ENCODE data around the gene SUMF1.

Gene SUMF1

DNA sequence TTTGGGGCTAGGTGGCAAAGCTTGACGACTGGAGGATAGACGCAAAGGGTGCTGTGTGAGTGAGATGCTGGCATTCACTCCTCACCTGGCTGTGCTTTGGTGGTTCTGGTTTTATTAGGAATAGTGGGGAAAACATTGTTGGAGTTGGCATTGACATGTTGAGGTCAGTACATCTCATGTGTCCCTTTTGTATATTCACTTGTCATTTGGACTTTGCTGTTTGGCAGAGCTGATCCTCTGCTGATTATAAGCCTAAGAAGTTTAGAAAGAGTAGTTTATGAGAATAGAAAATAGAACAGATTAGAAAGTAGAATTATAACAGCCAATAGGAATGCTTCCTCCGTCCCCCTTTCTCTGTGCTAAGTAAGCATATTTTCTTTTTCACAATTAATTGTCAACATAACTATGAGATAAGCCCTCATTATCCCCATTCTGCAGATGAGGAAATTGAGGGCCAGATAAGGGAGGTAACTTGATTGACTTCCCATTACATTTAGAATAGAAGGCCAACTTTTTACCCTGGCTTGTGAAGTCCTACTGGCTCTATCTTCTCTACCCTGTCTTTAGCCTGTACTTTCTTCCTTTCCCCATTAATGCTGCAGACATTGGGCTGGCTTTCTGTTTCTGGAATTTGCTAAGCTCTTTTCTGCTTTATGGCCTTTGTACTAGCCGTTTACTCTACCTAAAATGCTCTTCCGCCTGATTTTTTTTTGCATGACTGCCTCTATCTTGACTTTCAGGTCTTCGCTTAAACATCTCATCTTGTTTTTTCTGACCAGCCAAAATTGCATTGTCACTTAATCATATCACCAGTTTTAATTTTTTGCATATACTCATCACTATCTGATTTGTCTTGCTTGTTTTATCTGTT is 38.9 kb upstream of the SUMF1 start:
- H2BK12ac ChIP-seq (ENCODE audit: low read length) = no peak overlapping the region
- peaks cover 0 to 1% of the 10 kb centered on the region in 2 donors for H3K9me3 ChIP-seq (replicated peaks in 1 of 2; ENCODE audit: control insufficient read depth in 2 of 2, insufficient read depth in 1 of 2, low read depth in 1 of 2, low read length in 2 of 2)
- H2BK5ac ChIP-seq (ENCODE audit: low read length) = no peak overlapping the region
- no peak overlapping the region for H4K8ac ChIP-seq (ENCODE audit: low read depth, low read length)
- whole genome bisulfite sequencing, 2 donors (ENCODE audit: extremely low coverage in 2 of 2, insufficient read length in 2 of 2, insufficient replicate concordance in 1 of 2) = no CpG with 5 or more reads among the region's 6 CpGs
- no peak overlapping the region for H2AFZ ChIP-seq (ENCODE audit: low read length)
- H3K27ac ChIP-seq (replicated peaks; ENCODE audit: low read length) = no peak overlapping the region
- H3K4me2 ChIP-seq (ENCODE audit: insufficient read depth, low read length, poor library complexity, severe bottlenecking) = no peak overlapping the region
- peaks cover 0 to 8% of the 10 kb centered on the region in 2 donors for H3K4me1 ChIP-seq (ENCODE audit: control insufficient read depth in 2 of 2, insufficient read depth in 1 of 2, low read depth in 1 of 2, low read length in 2 of 2)
- H4K91ac ChIP-seq (ENCODE audit: low read depth, low read length, poor library complexity) = no peak overlapping the region
- DNase-seq (ENCODE audit: low spot score) = no peak
- H2BK15ac ChIP-seq (ENCODE audit: low read length) = no peak overlapping the region
- no peak overlapping the region for H2AK5ac ChIP-seq (ENCODE audit: low read depth, low read length)
- no peaks in the 10 kb centered on the region for H3K36me3 ChIP-seq (replicated peaks in 1 of 2; ENCODE audit: control insufficient read depth in 2 of 2, insufficient read depth in 2 of 2, low read length in 2 of 2)
- H3K9ac ChIP-seq (ENCODE audit: low read depth, low read length, poor library complexity) = no peak overlapping the region
- H3K23ac ChIP-seq (ENCODE audit: low read depth, low read length, poor library complexity) = no peak overlapping the region
- H3K27me3 ChIP-seq (ENCODE audit: control insufficient read depth in 3 of 3, insufficient read depth in 3 of 3, low read depth in 1 of 3, low read length in 3 of 3) = no peaks in the 10 kb centered on the region
- H2BK120ac ChIP-seq (ENCODE audit: low read depth, low read length) = no peak overlapping the region
- H3K79me1 ChIP-seq (ENCODE audit: low read depth, low read length) = no peaks in the 10 kb centered on the region
- no peak overlapping the region for H3K14ac ChIP-seq (ENCODE audit: low read length)
- no peak overlapping the region for H3K18ac ChIP-seq (ENCODE audit: low read length)
- H3K4me3 ChIP-seq (ENCODE audit: low read length in 2 of 2) = no peak overlapping the region
- H3K4ac ChIP-seq (ENCODE audit: low read length) = no peak overlapping the region

DNA sequence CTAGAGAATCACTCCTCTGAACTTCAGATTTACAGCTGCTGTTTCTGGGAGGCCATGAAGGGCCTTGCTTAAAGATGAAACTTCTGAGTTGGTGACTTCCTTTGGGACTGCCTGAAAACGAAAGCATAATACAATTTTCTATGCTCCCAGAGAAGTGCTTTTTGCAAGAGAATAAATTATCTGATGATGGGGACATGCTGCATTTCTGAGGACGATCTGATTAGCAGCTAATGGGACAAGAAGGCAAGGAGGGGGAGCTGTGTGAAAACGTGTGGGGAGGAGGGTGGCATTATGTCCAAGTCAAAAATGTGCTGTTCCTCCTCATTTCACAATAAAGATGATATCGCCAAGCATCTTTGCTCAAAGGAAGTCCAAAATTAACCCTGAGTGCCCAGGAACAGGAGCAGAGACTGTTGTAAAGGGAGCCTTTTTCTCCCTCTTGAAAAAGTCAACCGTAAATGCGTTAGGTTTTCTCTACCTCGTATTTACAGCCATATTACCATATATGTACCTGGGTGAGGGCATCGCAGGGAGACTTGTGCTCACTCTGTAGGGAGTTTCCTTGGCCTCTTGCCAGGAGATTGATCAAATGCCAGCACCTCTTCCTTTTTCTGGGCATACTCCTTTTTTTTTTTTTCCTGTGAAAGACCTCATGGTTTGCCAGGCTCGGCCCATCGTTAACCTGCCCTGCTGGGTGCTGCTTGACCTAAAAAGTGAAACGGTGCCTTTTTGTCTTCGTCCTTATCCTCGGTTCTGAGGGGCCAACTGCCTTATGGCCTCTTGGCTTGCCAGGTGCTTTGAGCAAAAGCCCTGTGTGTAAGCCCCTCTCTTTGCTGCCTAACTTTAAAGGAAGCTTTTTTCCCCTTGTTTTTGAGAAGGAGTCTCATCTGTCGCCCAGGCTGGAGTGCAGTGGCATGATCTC is 37.5 kb upstream of the SUMF1 start:
- no peak overlapping the region for H2BK5ac ChIP-seq (ENCODE audit: low read length)
- H3K4me1 ChIP-seq (ENCODE audit: control insufficient read depth in 2 of 2, insufficient read depth in 1 of 2, low read depth in 1 of 2, low read length in 2 of 2) = peaks cover 0 to 8% of the 10 kb centered on the region in 2 donors
- no peaks in the 10 kb centered on the region for H3K9me3 ChIP-seq (replicated peaks in 1 of 2; ENCODE audit: control insufficient read depth in 2 of 2, insufficient read depth in 1 of 2, low read depth in 1 of 2, low read length in 2 of 2)
- no peaks in the 10 kb centered on the region for H3K36me3 ChIP-seq (replicated peaks in 1 of 2; ENCODE audit: control insufficient read depth in 2 of 2, insufficient read depth in 2 of 2, low read length in 2 of 2)
- no peaks in the 10 kb centered on the region for H3K79me1 ChIP-seq (ENCODE audit: low read depth, low read length)
- no peaks in the 10 kb centered on the region for H3K27me3 ChIP-seq (ENCODE audit: control insufficient read depth in 3 of 3, insufficient read depth in 3 of 3, low read depth in 1 of 3, low read length in 3 of 3)
- no peak overlapping the region for H3K4ac ChIP-seq (ENCODE audit: low read length)
- no peak overlapping the region for H2BK12ac ChIP-seq (ENCODE audit: low read length)
- no CpG with 5 or more reads among the region's 14 CpGs for WGBS, 2 donors (ENCODE audit: extremely low coverage in 2 of 2, insufficient read length in 2 of 2, insufficient replicate concordance in 1 of 2)
- H2BK120ac ChIP-seq (ENCODE audit: low read depth, low read length) = no peak overlapping the region
- no peak overlapping the region for H3K18ac ChIP-seq (ENCODE audit: low read length)
- H2AFZ ChIP-seq (ENCODE audit: low read length) = no peak overlapping the region
- no peak for DNase-seq (ENCODE audit: low spot score)
- no peak overlapping the region for H3K4me2 ChIP-seq (ENCODE audit: insufficient read depth, low read length, poor library complexity, severe bottlenecking)
- no peak overlapping the region for H3K14ac ChIP-seq (ENCODE audit: low read length)
- H3K23ac ChIP-seq (ENCODE audit: low read depth, low read length, poor library complexity) = no peak overlapping the region
- H4K8ac ChIP-seq (ENCODE audit: low read depth, low read length) = no peak overlapping the region
- H3K9ac ChIP-seq (ENCODE audit: low read depth, low read length, poor library complexity) = no peak overlapping the region
- no peak overlapping the region for H3K27ac ChIP-seq (replicated peaks; ENCODE audit: low read length)
- no peak overlapping the region for H3K4me3 ChIP-seq (ENCODE audit: low read length in 2 of 2)
- H2AK5ac ChIP-seq (ENCODE audit: low read depth, low read length) = no peak overlapping the region
- no peak overlapping the region for H4K91ac ChIP-seq (ENCODE audit: low read depth, low read length, poor library complexity)
- H2BK15ac ChIP-seq (ENCODE audit: low read length) = no peak overlapping the region

DNA sequence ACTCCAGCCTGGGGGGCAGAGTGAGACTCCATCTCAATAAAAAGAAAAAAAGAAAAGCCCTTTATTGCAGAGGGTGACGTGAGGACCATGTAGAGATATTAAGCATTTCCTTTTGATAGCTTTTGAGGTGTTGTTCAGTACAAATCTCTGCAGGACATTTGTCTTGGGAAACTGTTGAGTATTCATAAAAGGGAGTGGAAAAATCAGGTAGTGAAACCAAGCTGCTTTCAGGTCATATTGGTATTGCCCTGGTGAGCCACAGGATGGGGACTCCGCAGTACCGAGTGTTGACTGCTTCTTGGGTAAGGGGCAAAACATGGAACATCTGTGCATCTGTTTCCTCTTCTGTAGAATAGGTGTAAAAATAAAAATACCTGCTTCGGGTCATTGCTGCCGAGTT is 36.0 kb upstream of the SUMF1 start:
- no peaks in the 10 kb centered on the region for H3K9me3 ChIP-seq (replicated peaks in 1 of 2; ENCODE audit: control insufficient read depth in 2 of 2, insufficient read depth in 1 of 2, low read depth in 1 of 2, low read length in 2 of 2)
- H2AFZ ChIP-seq (ENCODE audit: low read length) = no peak overlapping the region
- H3K9ac ChIP-seq (ENCODE audit: low read depth, low read length, poor library complexity) = no peak overlapping the region
- H4K91ac ChIP-seq (ENCODE audit: low read depth, low read length, poor library complexity) = no peak overlapping the region
- H2BK12ac ChIP-seq (ENCODE audit: low read length) = no peak overlapping the region
- no peak overlapping the region for H3K4ac ChIP-seq (ENCODE audit: low read length)
- no peak overlapping the region for H3K23ac ChIP-seq (ENCODE audit: low read depth, low read length, poor library complexity)
- no peak overlapping the region for H3K4me2 ChIP-seq (ENCODE audit: insufficient read depth, low read length, poor library complexity, severe bottlenecking)
- no peak overlapping the region for H3K14ac ChIP-seq (ENCODE audit: low read length)
- DNase-seq (ENCODE audit: low spot score) = no peak
- H3K27ac ChIP-seq (replicated peaks; ENCODE audit: low read length) = no peak overlapping the region
- WGBS, 2 donors (ENCODE audit: extremely low coverage in 2 of 2, insufficient read length in 2 of 2, insufficient replicate concordance in 1 of 2) = no CpG with 5 or more reads among the region's 5 CpGs
- H2BK15ac ChIP-seq (ENCODE audit: low read length) = no peak overlapping the region
- H2BK5ac ChIP-seq (ENCODE audit: low read length) = no peak overlapping the region
- no peaks in the 10 kb centered on the region for H3K27me3 ChIP-seq (ENCODE audit: control insufficient read depth in 3 of 3, insufficient read depth in 3 of 3, low read depth in 1 of 3, low read length in 3 of 3)
- no peak overlapping the region for H2AK5ac ChIP-seq (ENCODE audit: low read depth, low read length)
- no peak overlapping the region for H3K4me3 ChIP-seq (ENCODE audit: low read length in 2 of 2)
- no peak overlapping the region for H3K18ac ChIP-seq (ENCODE audit: low read length)
- no peaks in the 10 kb centered on the region for H3K79me1 ChIP-seq (ENCODE audit: low read depth, low read length)
- H4K8ac ChIP-seq (ENCODE audit: low read depth, low read length) = no peak overlapping the region
- peaks cover 0 to 4% of the 10 kb centered on the region in 2 donors for H3K4me1 ChIP-seq (ENCODE audit: control insufficient read depth in 2 of 2, insufficient read depth in 1 of 2, low read depth in 1 of 2, low read length in 2 of 2)
- H2BK120ac ChIP-seq (ENCODE audit: low read depth, low read length) = no peak overlapping the region
- H3K36me3 ChIP-seq (replicated peaks in 1 of 2; ENCODE audit: control insufficient read depth in 2 of 2, insufficient read depth in 2 of 2, low read length in 2 of 2) = no peaks in the 10 kb centered on the region

DNA sequence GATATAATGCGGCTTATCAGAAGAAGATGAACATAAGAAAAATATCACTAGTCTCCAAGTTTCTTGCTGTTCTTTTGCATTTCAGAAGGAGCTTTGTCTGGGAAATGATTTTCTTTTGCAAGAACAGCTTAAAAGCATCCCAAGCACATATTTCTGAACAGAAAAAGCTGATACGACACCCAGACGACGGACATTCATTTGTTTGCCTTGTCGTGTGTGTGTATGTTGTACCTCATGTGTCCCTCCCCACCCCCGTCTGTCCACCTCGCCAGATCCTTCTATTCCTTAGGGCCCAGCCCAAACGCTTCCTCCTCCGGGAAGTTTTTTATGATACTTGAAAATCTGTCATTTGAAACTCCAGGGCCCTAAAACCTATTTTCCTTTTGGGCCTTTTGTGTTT is 34.9 kb upstream of the SUMF1 start:
- H2BK15ac ChIP-seq (ENCODE audit: low read length) = no peak overlapping the region
- no peak overlapping the region for H2AFZ ChIP-seq (ENCODE audit: low read length)
- no peak for DNase-seq (ENCODE audit: low spot score)
- H3K79me1 ChIP-seq (ENCODE audit: low read depth, low read length) = no peaks in the 10 kb centered on the region
- H4K91ac ChIP-seq (ENCODE audit: low read depth, low read length, poor library complexity) = no peak overlapping the region
- H2BK12ac ChIP-seq (ENCODE audit: low read length) = no peak overlapping the region
- no peak overlapping the region for H2BK120ac ChIP-seq (ENCODE audit: low read depth, low read length)
- H3K4me2 ChIP-seq (ENCODE audit: insufficient read depth, low read length, poor library complexity, severe bottlenecking) = no peak overlapping the region
- H2AK5ac ChIP-seq (ENCODE audit: low read depth, low read length) = no peak overlapping the region
- H3K4me3 ChIP-seq (ENCODE audit: low read length in 2 of 2) = no peak overlapping the region
- H2BK5ac ChIP-seq (ENCODE audit: low read length) = no peak overlapping the region
- WGBS, 2 donors (ENCODE audit: extremely low coverage in 2 of 2, insufficient read length in 2 of 2, insufficient replicate concordance in 1 of 2) = no CpG with 5 or more reads among the region's 9 CpGs
- no peaks in the 10 kb centered on the region for H3K36me3 ChIP-seq (replicated peaks in 1 of 2; ENCODE audit: control insufficient read depth in 2 of 2, insufficient read depth in 2 of 2, low read length in 2 of 2)
- H3K14ac ChIP-seq (ENCODE audit: low read length) = no peak overlapping the region
- no peak overlapping the region for H4K8ac ChIP-seq (ENCODE audit: low read depth, low read length)
- no peak overlapping the region for H3K9ac ChIP-seq (ENCODE audit: low read depth, low read length, poor library complexity)
- H3K27ac ChIP-seq (replicated peaks; ENCODE audit: low read length) = no peak overlapping the region
- H3K27me3 ChIP-seq (ENCODE audit: control insufficient read depth in 3 of 3, insufficient read depth in 3 of 3, low read depth in 1 of 3, low read length in 3 of 3) = no peaks in the 10 kb centered on the region
- H3K9me3 ChIP-seq (replicated peaks in 1 of 2; ENCODE audit: control insufficient read depth in 2 of 2, insufficient read depth in 1 of 2, low read depth in 1 of 2, low read length in 2 of 2) = no peaks in the 10 kb centered on the region
- no peak overlapping the region for H3K18ac ChIP-seq (ENCODE audit: low read length)
- peaks cover 0 to 3% of the 10 kb centered on the region in 2 donors for H3K4me1 ChIP-seq (ENCODE audit: control insufficient read depth in 2 of 2, insufficient read depth in 1 of 2, low read depth in 1 of 2, low read length in 2 of 2)
- no peak overlapping the region for H3K4ac ChIP-seq (ENCODE audit: low read length)
- no peak overlapping the region for H3K23ac ChIP-seq (ENCODE audit: low read depth, low read length, poor library complexity)

Data from neuronal stem cell (in vitro differentiated cells).